ENCODE data around the gene PRR12.

Gene PRR12

GRCh38 chr19:49605605-49606004 lies 14.6 kb downstream of the PRR12 start:
- peaks cover 63% of the 10 kb centered on the region for H3K79me2 ChIP-seq (ENCODE audit: low read length)
- no peak overlapping the region for H2AFZ ChIP-seq (ENCODE audit: low read length)
- peaks cover 5% of the 10 kb centered on the region; the same call in 1 of the 2 replicates for H3K36me3 ChIP-seq (replicated peaks; ENCODE audit: insufficient read depth, low read length)
- TF ChIP-seq CTCF (IDR thresholded peaks at IDR 0.05; ENCODE audit: low read length) (no peak), EZH2 (optimal IDR thresholded peaks at IDR 0.05; ENCODE audit: low read depth, low read length) (no peak), EZH2phosphoT487 (IDR thresholded peaks at IDR 0.05; ENCODE audit: low read length) (no peak)
- no peaks in the 10 kb centered on the region for H4K20me1 ChIP-seq (ENCODE audit: insufficient read depth, low read length)
- no peak overlapping the region for H3K4me2 ChIP-seq (ENCODE audit: low read depth, low read length)
- no peak overlapping the region for H3K4me3 ChIP-seq (ENCODE audit: low read length)
- no peaks in the 10 kb centered on the region for H3K27me3 ChIP-seq (replicated peaks; ENCODE audit: insufficient read depth, low read length)
- H3K9me2 ChIP-seq (replicated peaks; ENCODE audit: insufficient read depth, low read length): no peaks in the 10 kb centered on the region
- no peaks in the 10 kb centered on the region for H3F3A ChIP-seq (ENCODE audit: insufficient read depth, low read length)
- H3K9me3 ChIP-seq (replicated peaks; ENCODE audit: insufficient read depth, low read length): no peaks in the 10 kb centered on the region
- H3K27ac ChIP-seq (ENCODE audit: low read length): no peak overlapping the region
- DNase-seq: no peak
- H3K9ac ChIP-seq (ENCODE audit: low read length): no peak overlapping the region
- no peaks in the 10 kb centered on the region for H3K4me1 ChIP-seq (ENCODE audit: low read length)

GRCh38 chr19:49609499-49610092 lies 18.6 kb downstream of the PRR12 start:
- H4K20me1 ChIP-seq (ENCODE audit: insufficient read depth, low read length): no peaks in the 10 kb centered on the region
- H3K9me3 ChIP-seq (replicated peaks; ENCODE audit: insufficient read depth, low read length): no peaks in the 10 kb centered on the region
- no peak overlapping the region for H3K27ac ChIP-seq (ENCODE audit: low read length)

GRCh38 chr19:49613374-49613773 lies 22.4 kb downstream of the PRR12 start:
- H3K27ac ChIP-seq (ENCODE audit: low read length): no peak overlapping the region
- no peak for DNase-seq

More at GRCh38 chr19:49609499-49610092, 18.6 kb downstream of the PRR12 start:
- Histone ChIP-seq H3K4me2 (ENCODE audit: low read depth, low read length) (no peak overlapping the region), H3K79me2 (ENCODE audit: low read length) (peaks cover 59% of the 10 kb centered on the region), H2AFZ (ENCODE audit: low read length) (no peak overlapping the region), H3K4me3 (ENCODE audit: low read length) (no peak overlapping the region), H3K4me1 (ENCODE audit: low read length) (no peaks in the 10 kb centered on the region), H3K36me3 (replicated peaks; ENCODE audit: insufficient read depth, low read length) (peaks cover 5% of the 10 kb centered on the region; the same call in 1 of the 2 replicates), H3K9me2 (replicated peaks; ENCODE audit: insufficient read depth, low read length) (no peaks in the 10 kb centered on the region), H3F3A (ENCODE audit: insufficient read depth, low read length) (no peaks in the 10 kb centered on the region), H3K27me3 (replicated peaks; ENCODE audit: insufficient read depth, low read length) (no peaks in the 10 kb centered on the region), H3K9ac (ENCODE audit: low read length) (no peak overlapping the region)
- no peak for DNase-seq
- TF ChIP-seq CTCF (IDR thresholded peaks at IDR 0.05; ENCODE audit: low read length): no peak
- no peak for TF ChIP-seq EZH2phosphoT487 (IDR thresholded peaks at IDR 0.05; ENCODE audit: low read length)
- no peak for TF ChIP-seq EZH2 (optimal IDR thresholded peaks at IDR 0.05; ENCODE audit: low read depth, low read length)

More at GRCh38 chr19:49613374-49613773, 22.4 kb downstream of the PRR12 start:
- TF ChIP-seq EZH2 (optimal IDR thresholded peaks at IDR 0.05; ENCODE audit: low read depth, low read length) (no peak), EZH2phosphoT487 (IDR thresholded peaks at IDR 0.05; ENCODE audit: low read length) (no peak), CTCF (IDR thresholded peaks at IDR 0.05; ENCODE audit: low read length) (no peak)
- Histone ChIP-seq H3K9ac (ENCODE audit: low read length) (no peak overlapping the region), H3K9me3 (replicated peaks; ENCODE audit: insufficient read depth, low read length) (no peaks in the 10 kb centered on the region), H3K36me3 (replicated peaks; ENCODE audit: insufficient read depth, low read length) (peaks cover 5% of the 10 kb centered on the region; the same call in 1 of the 2 replicates), H4K20me1 (ENCODE audit: insufficient read depth, low read length) (no peaks in the 10 kb centered on the region), H3K4me2 (ENCODE audit: low read depth, low read length) (no peak overlapping the region), H3K27me3 (replicated peaks; ENCODE audit: insufficient read depth, low read length) (no peaks in the 10 kb centered on the region), H3K4me3 (ENCODE audit: low read length) (no peak overlapping the region), H3F3A (ENCODE audit: insufficient read depth, low read length) (no peaks in the 10 kb centered on the region), H3K79me2 (ENCODE audit: low read length) (peaks cover 37% of the 10 kb centered on the region), H3K4me1 (ENCODE audit: low read length) (no peaks in the 10 kb centered on the region), H2AFZ (ENCODE audit: low read length) (no peak overlapping the region), H3K9me2 (replicated peaks; ENCODE audit: insufficient read depth, low read length) (no peaks in the 10 kb centered on the region)
